ENCODE measurements around the gene GCK.

GCK gene

DNA sequence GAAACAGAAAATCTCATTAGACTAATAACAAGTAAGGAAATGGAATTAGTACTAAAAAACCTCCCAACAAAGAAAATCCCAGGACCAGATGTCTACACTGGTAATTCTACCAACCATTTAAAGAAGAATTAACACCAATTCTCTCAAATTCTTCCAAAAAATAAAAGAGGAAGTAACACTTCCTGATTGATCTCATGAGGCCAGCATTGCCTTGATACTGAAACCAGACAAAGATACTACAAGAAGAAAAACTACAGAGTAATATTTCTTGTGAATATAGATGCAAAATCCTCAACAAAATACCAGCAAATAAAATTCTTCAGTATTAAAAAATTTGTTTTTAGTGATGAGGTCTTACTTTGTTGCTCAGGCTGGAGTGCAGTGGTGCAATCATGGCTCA is 21.3 kb downstream of the GCK start:
- ChIA-PET POLR2A (no interaction called here), CTCF (no interaction called here)
- no peak for DNase-seq (ENCODE audit: low read depth, low spot score)
- TF ChIP-seq, protein P1, sequence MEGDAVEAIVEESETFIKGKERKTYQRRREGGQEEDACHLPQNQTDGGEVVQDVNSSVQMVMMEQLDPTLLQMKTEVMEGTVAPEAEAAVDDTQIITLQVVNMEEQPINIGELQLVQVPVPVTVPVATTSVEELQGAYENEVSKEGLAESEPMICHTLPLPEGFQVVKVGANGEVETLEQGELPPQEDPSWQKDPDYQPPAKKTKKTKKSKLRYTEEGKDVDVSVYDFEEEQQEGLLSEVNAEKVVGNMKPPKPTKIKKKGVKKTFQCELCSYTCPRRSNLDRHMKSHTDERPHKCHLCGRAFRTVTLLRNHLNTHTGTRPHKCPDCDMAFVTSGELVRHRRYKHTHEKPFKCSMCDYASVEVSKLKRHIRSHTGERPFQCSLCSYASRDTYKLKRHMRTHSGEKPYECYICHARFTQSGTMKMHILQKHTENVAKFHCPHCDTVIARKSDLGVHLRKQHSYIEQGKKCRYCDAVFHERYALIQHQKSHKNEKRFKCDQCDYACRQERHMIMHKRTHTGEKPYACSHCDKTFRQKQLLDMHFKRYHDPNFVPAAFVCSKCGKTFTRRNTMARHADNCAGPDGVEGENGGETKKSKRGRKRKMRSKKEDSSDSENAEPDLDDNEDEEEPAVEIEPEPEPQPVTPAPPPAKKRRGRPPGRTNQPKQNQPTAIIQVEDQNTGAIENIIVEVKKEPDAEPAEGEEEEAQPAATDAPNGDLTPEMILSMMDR (IDR thresholded peaks at IDR 0.05; ENCODE audit: insufficient read depth, low read length, missing control alignments) = no peak
- H3K4me3 ChIP-seq (ENCODE audit: low read depth, low read length) = no peak overlapping the region

DNA sequence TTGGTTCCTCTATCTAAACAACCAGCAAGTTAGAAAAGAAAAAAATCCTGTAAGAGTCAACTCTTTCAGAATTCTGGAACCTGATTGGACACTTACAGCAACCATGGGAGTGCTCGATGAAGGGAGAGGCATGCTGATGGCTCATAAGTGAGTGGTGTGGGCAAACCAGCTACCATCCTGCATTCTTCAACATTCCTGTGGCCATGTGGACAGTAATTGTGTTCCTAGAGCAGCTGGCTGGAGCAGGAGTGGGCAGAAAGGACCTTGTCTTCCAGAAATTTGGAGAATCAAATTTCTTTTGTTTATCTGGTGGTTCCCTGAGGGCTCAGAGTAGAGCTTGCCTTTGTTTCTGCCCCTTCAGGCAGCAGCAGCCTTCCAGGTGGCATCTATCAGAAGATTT is 25.6 kb downstream of the GCK start:
- CTCF ChIA-PET = interaction anchor here (1.0 to 2.5 kb wide), 7 partner anchors 9 to 91 kb away, joined by 3 to 8 read pairs (median 4); no protein-coding TSS in a partner anchor
- POLR2A ChIA-PET = interaction anchor here (1.0 to 1.1 kb wide), 2 partner anchors 13 to 41 kb away, joined by 3 to 4 read pairs; partner anchors contain the start of gene POLD2
- TF ChIP-seq, protein P1 (IDR thresholded peaks at IDR 0.05; ENCODE audit: insufficient read depth, low read length, missing control alignments) = no peak
- H3K4me3 ChIP-seq (ENCODE audit: low read depth, low read length) = no peak overlapping the region
- DNase-seq (ENCODE audit: low read depth, low spot score) = peak; percentile 86

DNA sequence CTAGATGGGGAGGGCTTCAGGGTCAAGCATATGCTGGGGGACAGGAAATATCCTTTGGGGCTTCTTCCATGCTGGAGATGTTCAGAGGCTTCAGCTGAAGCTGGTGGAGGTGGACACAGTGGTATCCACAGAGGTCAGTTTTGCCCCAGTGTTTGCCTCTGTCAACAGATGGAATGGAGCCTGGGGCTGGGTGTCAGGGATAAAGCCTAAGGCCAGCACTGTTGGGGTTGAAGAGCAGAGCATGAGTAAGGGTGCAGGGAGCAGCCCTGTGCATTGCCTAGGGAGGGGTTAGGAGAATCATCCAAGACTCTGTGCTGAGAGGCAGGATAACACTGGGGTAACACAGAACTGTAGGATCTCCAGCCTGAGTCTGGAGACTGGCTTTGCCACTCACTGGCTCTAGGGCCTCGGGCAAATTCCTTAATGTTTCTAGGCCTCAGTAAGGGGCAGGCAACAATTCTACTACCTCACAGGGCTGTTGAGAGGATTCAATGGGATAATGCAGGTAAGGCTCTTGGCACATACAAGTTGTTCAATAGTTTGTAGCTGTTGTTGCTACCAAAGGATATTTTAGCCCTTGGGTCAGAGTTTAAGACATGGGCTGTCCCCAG is 26.3 kb downstream of the GCK start:
- no peak for DNase-seq (ENCODE audit: low read depth, low spot score)
- ChIA-PET CTCF (interaction anchor here (1.1 to 2.2 kb wide), 5 partner anchors 9 to 34 kb away, joined by 3 to 8 read pairs (median 4); no protein-coding TSS in a partner anchor), POLR2A (interaction anchor here (1.0 to 1.1 kb wide), 2 partner anchors 13 to 40 kb away, joined by 3 to 4 read pairs; partner anchors contain the start of gene POLD2)
- H3K4me3 ChIP-seq (ENCODE audit: low read depth, low read length) = no peak overlapping the region
- TF ChIP-seq, protein P1 (IDR thresholded peaks at IDR 0.05; ENCODE audit: insufficient read depth, low read length, missing control alignments) = no peak

DNA sequence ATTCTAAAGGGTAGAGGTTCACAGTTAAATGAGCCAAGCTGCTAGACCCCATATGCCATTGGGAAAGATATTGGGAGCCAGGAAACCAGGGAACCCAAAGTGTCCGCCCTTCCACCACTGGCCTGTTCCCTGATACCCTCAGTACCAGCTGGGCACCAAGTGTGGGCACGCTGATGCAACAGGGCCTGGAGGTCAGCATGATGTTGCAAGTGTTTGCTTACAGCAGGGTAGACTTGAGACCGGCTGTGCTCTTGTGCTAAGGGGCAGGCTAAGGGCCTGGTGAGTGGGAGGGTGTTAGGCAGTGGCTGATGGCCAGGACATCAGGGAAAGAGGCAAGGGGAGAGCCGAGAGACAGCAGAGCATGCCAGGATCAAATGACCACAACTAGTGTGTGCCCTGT is 27.1 kb downstream of the GCK start:
- TF ChIP-seq, protein P1 (IDR thresholded peaks at IDR 0.05; ENCODE audit: insufficient read depth, low read length, missing control alignments) = no peak
- ChIA-PET POLR2A (no interaction called here), CTCF (interaction anchor here (1.5 kb wide), 1 partner anchor 12 kb away, joined by 4 read pairs; no protein-coding TSS in a partner anchor)
- H3K4me3 ChIP-seq (ENCODE audit: low read depth, low read length) = no peak overlapping the region
- DNase-seq (ENCODE audit: low read depth, low spot score) = no peak

DNA sequence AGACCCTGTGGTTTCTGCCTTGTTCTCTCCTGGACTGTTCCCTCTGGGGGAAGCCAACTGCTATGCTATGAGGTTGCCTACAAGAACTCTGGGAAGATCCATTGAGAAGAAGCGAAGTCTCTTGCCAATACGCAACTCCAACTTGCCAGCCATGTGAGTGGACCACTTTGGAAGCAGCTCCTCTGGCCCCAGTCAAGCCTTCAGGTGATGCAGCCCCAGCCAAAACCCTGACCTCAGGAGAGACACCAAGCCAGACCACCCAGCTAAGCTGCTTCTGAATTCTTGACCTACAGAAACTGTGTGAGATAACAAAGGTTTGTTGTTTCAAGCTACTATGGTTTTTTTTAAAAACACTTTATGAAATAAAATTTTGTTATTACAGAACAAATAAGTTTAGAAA is 27.9 kb downstream of the GCK start:
- no peak overlapping the region for H3K4me3 ChIP-seq (ENCODE audit: low read depth, low read length)
- CTCF ChIA-PET = interaction anchor here (1.5 kb wide), 1 partner anchor 11 kb away, joined by 4 read pairs; no protein-coding TSS in a partner anchor
- TF ChIP-seq, protein P1 (IDR thresholded peaks at IDR 0.05; ENCODE audit: insufficient read depth, low read length, missing control alignments) = no peak
- POLR2A ChIA-PET = no interaction called here
- no peak for DNase-seq (ENCODE audit: low read depth, low spot score)

DNA sequence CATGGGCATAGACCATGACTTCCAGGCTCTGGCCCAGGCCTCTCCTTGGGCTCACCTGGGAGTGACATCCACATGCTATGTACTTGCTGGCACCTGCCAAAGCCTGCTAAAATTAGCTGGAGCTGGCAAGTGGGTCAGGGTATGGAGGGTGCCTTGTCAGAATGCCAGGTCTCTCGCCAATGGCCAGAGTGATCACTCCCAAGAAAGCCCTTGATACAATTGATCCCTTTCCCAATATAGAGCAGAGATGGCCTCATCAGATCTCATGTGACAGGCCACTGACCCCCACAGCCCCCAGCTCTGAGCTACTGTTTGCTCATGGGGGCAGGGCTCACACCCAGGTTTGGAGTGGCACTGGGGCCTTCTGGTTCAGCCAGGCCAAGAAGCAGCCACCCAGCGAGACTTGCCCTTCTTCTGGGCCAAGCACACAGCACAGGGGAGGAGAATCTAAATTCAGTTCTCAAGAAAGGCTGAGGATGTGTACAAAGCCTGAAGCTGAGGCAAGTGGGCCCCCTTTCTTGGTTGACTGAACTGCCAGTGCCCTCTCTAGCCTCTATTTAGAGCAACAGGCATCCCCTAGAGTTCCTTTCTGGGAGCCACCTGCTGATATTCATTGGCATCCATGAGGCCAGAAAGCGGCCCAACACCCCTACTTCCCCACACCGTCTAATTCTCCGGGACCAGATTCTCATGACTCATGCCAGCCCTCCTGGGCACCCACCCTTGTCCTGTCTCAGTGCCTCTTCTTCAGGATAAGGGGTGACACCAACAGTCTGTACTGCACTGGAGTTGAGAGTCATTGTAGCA is 29.2 kb downstream of the GCK start:
- no peak overlapping the region for H3K4me3 ChIP-seq (ENCODE audit: low read depth, low read length)
- CTCF ChIA-PET = no interaction called here
- DNase-seq (ENCODE audit: low read depth, low spot score) = no peak
- TF ChIP-seq, protein P1 (IDR thresholded peaks at IDR 0.05; ENCODE audit: insufficient read depth, low read length, missing control alignments) = no peak
- POLR2A ChIA-PET = no interaction called here
